HUES64 (cell line): ENCODE measurements around the gene TCAF1.
"Not testable (repeated sequence)": the region's sequence is repeated elsewhere in the genome, so short reads cannot be mapped to it uniquely, and the experiment has no call there.

Source experiments
- H3K27ac ChIP-seq: 2 replicates; pipeline ENCODE4 v1.7.0; 2013; ENCODE audit warnings: low read depth, low read length, inconsistent platforms
- H3K27me3 ChIP-seq: 2 replicates; pipeline ENCODE4 v1.6.1; 2013; ENCODE audit warnings: mild to moderate bottlenecking, low read length; ENCODE audit not compliant: insufficient read depth
- H3K36me3 ChIP-seq: 2 replicates; pipeline ENCODE4 v1.6.1; 2013; ENCODE audit warnings: mild to moderate bottlenecking, low read length; ENCODE audit not compliant: insufficient read depth
- H3K4me1 ChIP-seq: 2 replicates; pipeline ENCODE4 v1.6.1; 2013; ENCODE audit warnings: mild to moderate bottlenecking, low read length, moderate library complexity; ENCODE audit not compliant: insufficient read depth
- H3K4me3 ChIP-seq: 2 replicates; pipeline ENCODE4 v1.5.1; 2013; ENCODE audit warnings: mild to moderate bottlenecking, low read length, moderate library complexity
- H3K9ac ChIP-seq: 2 replicates; pipeline ENCODE4 v1.6.1; 2013; ENCODE audit warnings: mild to moderate bottlenecking, low read depth, low read length
- H3K9me3 ChIP-seq: 2 replicates; pipeline ENCODE4 v1.6.1; 2013; ENCODE audit warnings: low read depth, low read length; ENCODE audit not compliant: insufficient read depth
- WGBS: fragments of 150-250, 120-280 bp; methylation state at CpG from one replicate; pipeline ENCODE4 v1.1.7; 2013; ENCODE audit warnings: missing lambda C conversion rate; 5-methylcytosine and 5-hydroxymethylcytosine counted together

The TCAF1 gene

GRCh38 chr7:143846692-143847091, 55.3 kb downstream of the TCAF1 start:
- no peaks in the 10 kb centered on the region for H3K36me3 ChIP-seq
- no CpG with 5 or more reads among the region's 2 CpGs for WGBS

DNA sequence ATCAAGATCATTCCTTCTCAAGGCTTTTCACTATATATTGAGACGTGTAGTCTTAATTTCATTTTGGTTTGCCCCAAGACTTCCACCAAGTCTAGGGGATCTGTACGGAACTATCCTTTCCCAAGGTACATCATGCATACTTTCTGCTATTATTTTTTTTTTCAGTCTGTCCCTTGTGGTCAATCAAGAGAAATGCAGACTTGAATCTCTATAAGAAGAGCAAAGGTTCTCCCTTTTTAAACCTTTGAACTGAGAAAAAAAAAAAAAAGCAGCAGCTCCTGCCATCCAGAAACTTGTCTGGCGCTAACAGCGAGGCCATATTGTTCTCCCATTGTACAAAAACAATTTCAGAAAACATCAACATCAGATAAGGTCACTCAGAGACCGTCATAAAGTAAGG, 60.3 kb downstream of the TCAF1 start:
- not testable (repeated sequence) for H3K9ac ChIP-seq, H3K4me3 ChIP-seq, H3K27ac ChIP-seq, H3K36me3 ChIP-seq, H3K4me1 ChIP-seq, H3K9me3 ChIP-seq, H3K27me3 ChIP-seq
- WGBS, result no CpG with 5 or more reads among the region's 5 CpGs

More at GRCh38 chr7:143846692-143847091, 55.3 kb downstream of the TCAF1 start:
- Histone ChIP-seq H3K9ac (no peak overlapping the region), H3K4me1 (no peaks in the 10 kb centered on the region), H3K27ac (no peak overlapping the region), H3K27me3 (no peaks in the 10 kb centered on the region), H3K4me3 (no peak overlapping the region), H3K9me3 (no peaks in the 10 kb centered on the region)

DNA sequence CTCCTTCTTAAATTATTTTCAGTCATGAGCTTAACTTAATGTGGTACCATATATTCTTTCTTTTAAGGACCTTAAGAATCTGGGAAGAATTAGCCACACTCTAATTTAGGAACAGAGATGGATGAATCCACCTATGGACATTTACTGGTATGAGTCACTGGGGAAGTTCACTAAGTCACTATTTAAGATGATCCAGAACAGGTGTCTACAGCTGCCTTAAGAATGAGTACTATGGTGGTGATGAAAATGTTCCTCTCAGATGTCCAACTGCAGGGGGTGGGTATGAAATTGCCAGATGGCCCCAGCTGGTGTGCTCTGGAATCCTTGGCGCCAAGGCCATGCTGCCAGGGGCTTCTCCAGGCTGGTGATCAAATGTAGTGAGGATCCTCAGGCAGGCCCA, 61.9 kb downstream of the TCAF1 start:
- H3K27me3 ChIP-seq, H3K4me1 ChIP-seq, H3K27ac ChIP-seq, H3K9ac ChIP-seq, H3K9me3 ChIP-seq, H3K36me3 ChIP-seq, H3K4me3 ChIP-seq: not testable (repeated sequence)
- no CpG with 5 or more reads among the region's 1 CpG for WGBS

GRCh38 chr7:143837223-143837622, 64.8 kb downstream of the TCAF1 start:
- H3K36me3 ChIP-seq, H3K4me1 ChIP-seq, H3K9ac ChIP-seq, H3K9me3 ChIP-seq, H3K27me3 ChIP-seq, H3K27ac ChIP-seq: not testable (repeated sequence)
- H3K4me3 ChIP-seq, result peak overlapping the region; percentile 43
- WGBS, result 5% methylated on average over 13 of the region's 24 CpGs

DNA sequence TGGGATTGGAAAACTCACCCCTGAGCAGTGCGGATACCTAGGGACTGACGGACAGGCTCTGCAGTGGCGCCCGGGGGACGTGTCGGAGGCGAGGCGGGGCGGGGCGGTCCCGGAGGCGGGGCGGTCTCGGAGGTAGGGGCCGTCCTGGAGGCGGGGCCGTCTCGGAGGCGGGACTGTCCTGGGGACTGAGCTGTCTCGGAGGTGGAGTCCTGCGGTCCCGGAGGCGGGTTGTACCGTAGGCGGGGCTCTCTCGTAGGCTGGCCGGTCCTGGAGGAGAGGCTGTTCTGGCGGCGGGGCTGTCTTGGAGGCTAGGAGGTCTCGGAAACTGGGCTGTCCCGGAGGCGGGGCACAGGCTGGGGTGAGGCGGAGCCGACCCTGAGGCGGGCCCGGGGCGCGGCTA, 65.4 kb downstream of the TCAF1 start:
- peak overlapping the region; percentile 45 for H3K4me3 ChIP-seq
- not testable (repeated sequence) for H3K9me3 ChIP-seq, H3K36me3 ChIP-seq, H3K9ac ChIP-seq, H3K4me1 ChIP-seq, H3K27me3 ChIP-seq, H3K27ac ChIP-seq
- WGBS, result 0% methylated on average over 14 of the region's 38 CpGs

DNA sequence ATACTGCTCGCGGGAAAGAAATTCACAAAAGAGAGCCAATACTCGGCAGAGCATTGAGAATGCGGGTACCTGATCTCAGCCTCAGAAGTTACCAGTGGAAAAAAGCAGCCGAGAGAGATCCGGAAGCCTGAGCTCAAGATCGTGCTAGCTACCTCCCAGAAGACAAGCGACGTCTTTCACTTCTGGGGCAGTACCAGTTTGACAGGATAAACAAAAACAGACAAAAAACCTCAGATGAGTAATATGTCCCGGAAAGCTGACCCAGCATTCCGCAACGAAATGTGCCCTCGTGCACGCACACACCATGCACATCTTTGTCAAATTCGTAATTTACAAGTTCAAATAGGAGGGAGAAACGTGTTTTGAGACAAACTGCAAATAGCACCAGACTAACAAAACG, 65.9 kb downstream of the TCAF1 start:
- not testable (repeated sequence) for H3K27me3 ChIP-seq, H3K27ac ChIP-seq, H3K9ac ChIP-seq, H3K36me3 ChIP-seq, H3K4me3 ChIP-seq, H3K4me1 ChIP-seq, H3K9me3 ChIP-seq
- no CpG with 5 or more reads among the region's 17 CpGs for WGBS

DNA sequence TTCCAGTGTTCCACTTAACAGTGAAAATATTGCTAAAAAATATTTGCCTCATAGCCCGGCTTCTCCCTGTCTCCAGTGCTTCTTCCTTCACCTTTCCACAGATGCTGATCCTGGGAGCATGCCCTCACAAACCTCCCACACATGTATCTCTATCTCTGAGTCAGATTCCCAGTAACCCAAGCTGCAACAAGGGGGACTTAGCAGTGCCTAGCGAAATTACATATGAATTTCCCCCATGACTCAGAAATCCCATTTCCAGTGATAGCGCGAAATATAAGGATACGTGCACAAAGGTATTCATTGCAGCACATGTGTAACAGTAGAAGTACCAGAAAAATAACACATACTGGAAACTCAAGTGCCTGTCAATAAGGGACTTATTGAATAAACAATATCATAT, 75.4 kb downstream of the TCAF1 start:
- H3K9ac ChIP-seq, H3K36me3 ChIP-seq, H3K27ac ChIP-seq, H3K9me3 ChIP-seq, H3K4me3 ChIP-seq, H3K27me3 ChIP-seq, H3K4me1 ChIP-seq: not testable (repeated sequence)
- no CpG with 5 or more reads among the region's 5 CpGs for WGBS

DNA sequence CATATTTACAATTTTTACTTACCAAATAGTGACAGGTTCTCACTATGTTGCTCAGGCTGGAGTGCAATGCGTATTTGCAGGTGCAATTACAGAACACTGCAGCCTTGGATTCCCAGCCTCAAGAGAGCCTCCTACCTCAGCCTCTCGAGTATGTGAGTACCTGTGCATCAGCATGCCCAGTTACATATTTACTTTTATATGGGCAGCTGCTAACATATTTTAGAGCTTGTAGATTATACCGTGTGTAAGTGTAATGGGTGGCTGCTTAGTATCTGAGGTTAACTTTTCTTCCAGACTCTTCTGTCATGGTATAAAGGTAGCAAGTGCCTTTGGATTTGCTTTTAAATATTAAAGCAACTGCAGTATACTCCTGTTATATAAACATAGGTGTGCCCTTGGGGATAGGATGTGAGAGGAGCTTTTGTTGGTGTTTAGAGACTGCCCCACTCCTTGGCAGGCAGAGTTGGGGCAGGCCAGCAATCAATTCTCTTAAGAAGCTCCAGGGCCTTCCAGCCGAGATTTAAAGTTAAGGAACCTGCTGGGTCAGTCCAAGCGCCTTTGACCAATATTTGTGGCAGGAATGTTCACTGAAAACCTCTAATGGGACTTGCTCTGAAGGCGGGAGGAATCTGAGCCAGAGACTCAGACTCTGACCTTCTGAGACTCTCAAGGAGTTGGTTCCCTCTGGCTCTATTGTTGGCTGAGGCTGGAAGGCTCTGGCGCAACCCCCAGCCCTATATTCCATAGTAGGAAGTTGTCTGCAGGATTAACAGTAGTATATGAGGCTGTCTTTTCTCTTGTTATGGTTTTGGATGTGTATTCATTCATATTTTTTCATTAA, 77.5 kb downstream of the TCAF1 start:
- not testable (repeated sequence) for H3K36me3 ChIP-seq, H3K27me3 ChIP-seq, H3K9me3 ChIP-seq, H3K9ac ChIP-seq, H3K4me1 ChIP-seq, H3K27ac ChIP-seq, H3K4me3 ChIP-seq
- no CpG with 5 or more reads among the region's 7 CpGs for WGBS

DNA sequence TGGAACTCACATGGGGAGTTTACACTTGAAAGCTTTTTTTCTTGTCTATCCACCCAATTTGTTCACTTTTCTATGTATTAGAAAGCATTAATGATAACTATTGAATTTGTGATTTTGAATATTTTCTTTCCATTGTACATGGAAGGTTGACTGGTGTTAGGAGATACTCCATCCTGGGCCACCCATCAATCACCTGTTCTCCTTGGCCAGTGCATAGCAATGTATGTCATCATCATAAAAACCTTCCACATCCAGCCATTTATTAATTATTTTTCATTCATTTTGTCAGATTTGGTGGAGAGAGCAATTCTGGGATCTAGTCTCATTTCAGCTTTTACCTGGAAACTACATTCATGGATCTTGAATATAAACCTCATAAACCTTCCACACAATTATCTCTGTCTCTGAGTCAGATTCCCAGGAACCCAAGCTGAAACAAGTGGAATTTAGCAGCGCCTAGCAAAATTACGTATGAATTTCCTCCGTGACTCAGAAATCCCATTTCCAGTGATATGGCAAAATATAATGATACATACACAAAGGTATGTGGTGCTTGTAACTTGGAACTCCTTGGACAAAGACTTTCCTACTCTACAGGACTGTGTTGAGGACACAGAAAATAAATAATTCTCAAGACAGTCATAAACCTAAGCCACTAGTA, 78.2 kb downstream of the TCAF1 start:
- H3K27me3 ChIP-seq, H3K4me1 ChIP-seq, H3K9me3 ChIP-seq, H3K27ac ChIP-seq, H3K9ac ChIP-seq, H3K4me3 ChIP-seq, H3K36me3 ChIP-seq: not testable (repeated sequence)
- no CpG with 5 or more reads among the region's 3 CpGs for WGBS

- H3K9me3 ChIP-seq, H3K27me3 ChIP-seq, H3K36me3 ChIP-seq, H3K27ac ChIP-seq, H3K4me1 ChIP-seq, H3K9ac ChIP-seq, H3K4me3 ChIP-seq: not testable (repeated sequence)
- no CpG with 5 or more reads among the region's 12 CpGs for WGBS
These were observed 80.3 kb downstream of the TCAF1 start for GRCh38 chr7:143821392-143822277.

GRCh38 chr7:143817873-143818272, 84.1 kb downstream of the TCAF1 start:
- not testable (repeated sequence) for H3K9me3 ChIP-seq, H3K4me1 ChIP-seq, H3K36me3 ChIP-seq, H3K9ac ChIP-seq, H3K4me3 ChIP-seq, H3K27me3 ChIP-seq, H3K27ac ChIP-seq
- WGBS, result no CpG with 5 or more reads among the region's 7 CpGs
